ENCODE results near the gene BTBD6. TPM values are rescaled to one million over a fixed set of nuclear protein-coding genes. Genes with fewer than 3 reads are reported as not detected.

Gene BTBD6
- total and polyA plus RNA-seq, 2 of the 8 experiments (the other 6 are each of a cell fraction or from before 2014, with no cell fraction given), result 10.1 to 10.2 TPM

DNA sequence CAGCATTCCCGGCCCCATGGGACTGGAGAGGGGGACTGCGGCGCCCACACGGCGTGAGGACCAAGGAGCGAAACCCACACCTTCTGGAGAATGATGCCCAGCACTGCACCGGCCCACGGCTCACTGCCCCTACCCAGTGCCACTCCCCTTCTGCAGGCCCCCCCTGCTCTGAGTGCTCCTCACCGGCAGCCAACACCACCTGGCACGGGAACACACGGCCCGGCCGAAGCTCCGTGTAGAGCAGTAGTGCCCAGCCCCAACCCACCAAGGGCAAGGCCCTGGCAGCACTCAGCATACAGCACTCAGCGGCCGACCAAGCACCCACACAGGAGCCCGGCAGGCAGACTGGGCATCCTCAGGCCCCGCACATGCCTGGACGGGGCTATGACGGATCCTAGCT lies 13.4 kb downstream of the BTBD6 start:
- Histone ChIP-seq H4K20me1 (replicated peaks in 1 of 2; ENCODE audit: control insufficient read depth in 1 of 2, insufficient read depth in 2 of 2, low read length in 2 of 2) (peaks cover 2 to 4% of the 10 kb centered on the region in 2 experiments), H3K56ac (replicated peaks; ENCODE audit: insufficient read length, low read depth, low read length) (no peak overlapping the region), H2BK5ac (ENCODE audit: low read depth, low read length) (no peak overlapping the region), H3K23ac (ENCODE audit: insufficient read length) (no peak overlapping the region), H3K18ac (ENCODE audit: extremely low read depth, low read length) (no peak overlapping the region), H4K5ac (ENCODE audit: insufficient read length, low read depth, low read length) (no peak overlapping the region), H3K9me3 (ENCODE audit: insufficient read depth in 2 of 2, low read depth in 1 of 2, low read length in 1 of 2) (no peaks in the 10 kb centered on the region), H3K9ac (replicated peaks in 1 of 4; ENCODE audit: extremely low read depth in 1 of 4, low read depth in 3 of 4, low read length in 3 of 4) (no peak overlapping the region), H2AK5ac (ENCODE audit: low read depth, low read length) (no peak overlapping the region), H3K4ac (replicated peaks; ENCODE audit: insufficient read length, low read depth, low read length) (no peak overlapping the region), H3K27me3 (replicated peaks in 1 of 4; ENCODE audit: control insufficient read depth in 3 of 4, extremely low read depth in 1 of 4, insufficient read depth in 3 of 4, low read length in 3 of 4) (no peaks in the 10 kb centered on the region), H3K4me1 (replicated peaks in 1 of 4; ENCODE audit: control insufficient read depth in 3 of 4, insufficient read depth in 4 of 4, low read length in 3 of 4) (no peaks in the 10 kb centered on the region; a peak in 1 of 7 replicates), H3K4me2 (ENCODE audit: insufficient read depth in 1 of 2, low read depth in 2 of 2, low read length in 2 of 2) (no peak overlapping the region), H4K91ac (replicated peaks; ENCODE audit: insufficient read length, low read length) (no peak overlapping the region), H3K79me1 (ENCODE audit: low read depth, low read length) (peaks cover 3% of the 10 kb centered on the region), H3K14ac (ENCODE audit: insufficient read length) (no peak overlapping the region), H2BK120ac (replicated peaks; ENCODE audit: low read depth, low read length) (no peak overlapping the region), H3K27ac (ENCODE audit: low read depth, low read length) (no peak overlapping the region), H3K36me3 (ENCODE audit: control insufficient read depth in 2 of 4, insufficient read depth in 4 of 4, low read length in 3 of 4) (no peaks in the 10 kb centered on the region), H3K79me2 (ENCODE audit: control insufficient read depth in 1 of 2, insufficient read depth in 2 of 2, low read length in 2 of 2) (no peaks in the 10 kb centered on the region), H2BK15ac (ENCODE audit: low read length) (no peak overlapping the region), H2BK20ac (ENCODE audit: low read length) (no peak overlapping the region), H2AFZ (ENCODE audit: low read length) (no peak overlapping the region), H3K23me2 (ENCODE audit: low read depth, low read length) (no peaks in the 10 kb centered on the region), H3K4me3 (ENCODE audit: extremely low read depth in 1 of 4, insufficient read depth in 2 of 4, low read depth in 3 of 4, low read length in 4 of 4) (no peak overlapping the region), H2BK12ac (ENCODE audit: low read depth, low read length) (no peak overlapping the region), H4K8ac (ENCODE audit: extremely low read depth, insufficient read depth, low read length) (no peak overlapping the region)
- POLR2A ChIA-PET (ENCODE audit: partially characterized antibody), result no interaction called here
- DNase-seq (ENCODE audit: low read depth in 1 of 2, low spot score in 2 of 2), result no peak
- TF ChIP-seq SIX5 (IDR thresholded peaks at IDR 0.05; ENCODE audit: low read depth, low read length), result no peak
- TF ChIP-seq HDAC6 (IDR thresholded peaks at IDR 0.05; ENCODE audit: low read depth, low read length), result no peak
- TF ChIP-seq CBX8 (IDR thresholded peaks at IDR 0.05; ENCODE audit: borderline replicate concordance, low read depth, low read length), result no peak
- WGBS, 2 experiments (ENCODE audit: extremely low coverage in 1 of 2, insufficient coverage in 1 of 2, insufficient read length in 1 of 2, insufficient replicate concordance in 2 of 2, low coverage in 1 of 2, low lambda C conversion rate in 2 of 2, missing lambda C conversion rate in 1 of 2), result 96% methylated on average over 20 of the region's 20 CpGs; no CpG with 5 or more reads in 1 of the 2 experiments
- CTCF ChIA-PET (ENCODE audit: partially characterized antibody), result interaction anchor here (1.6 to 1.8 kb wide), 2 partner anchors 11 to 57 kb away, joined by 3 to 6 read pairs; no protein-coding TSS in a partner anchor
- FAIRE-seq, result no peak

Data from H1 (cell line).